K562 (cell line): ENCODE results near the gene SLC39A3. TPM values are rescaled to one million over a fixed set of nuclear protein-coding genes. Genes with fewer than 3 reads are reported as not detected.

Experiments
- CEBPB ChIP-seq: fragments of 450-650 bp; IDR thresholded peaks from 2 replicates; pipeline ENCODE4 v1.6.1; 2016; ENCODE audit warnings: missing genetic modification characterization, missing compliant biosample characterization
- CREM ChIP-seq: IDR thresholded peaks from 2 replicates; pipeline ENCODE4 v1.6.1; 2014; ENCODE audit warnings: antibody characterized with exemption, low read depth
- E4F1 ChIP-seq: fragments of 250-450 bp; sonication (Bioruptor Pico); IDR thresholded peaks from 2 replicates; pipeline ENCODE4 v1.5.0; 2021; ENCODE audit warnings: mild to moderate bottlenecking, borderline replicate concordance
- HBP1 ChIP-seq: fragments of 450-650 bp; formaldehyde crosslinking; IDR thresholded peaks from 2 replicates; pipeline ENCODE4 v1.4.0; 2022; ENCODE audit warnings: missing genetic modification characterization
- HMGN3 ChIP-seq: IDR thresholded peaks from 2 replicates; pipeline ENCODE4 v1.6.1; 2011; ENCODE audit warnings: borderline replicate concordance, low read depth, mild to moderate bottlenecking, mixed read lengths, low read length; ENCODE audit not compliant: insufficient read length; ENCODE audit errors: extremely low read depth
- IRF2 ChIP-seq: sonication (generic); formaldehyde crosslinking; IDR thresholded peaks from 2 replicates; pipeline ENCODE4 v1.8.1; 2022; ENCODE audit warnings: mild to moderate bottlenecking, missing genetic modification reagents
- KDM2B ChIP-seq: fragments of 250-450 bp; sonication (Bioruptor Pico); IDR thresholded peaks from 2 replicates; pipeline ENCODE4 v1.8.0; 2021; ENCODE audit warnings: mild to moderate bottlenecking, moderate library complexity
- SAP30 ChIP-seq: fragments of 200-600 bp; sonication (generic); IDR thresholded peaks from 2 replicates; pipeline ENCODE4 v1.6.1; 2012; ENCODE audit warnings: borderline replicate concordance, low read depth, mild to moderate bottlenecking, moderate library complexity, low read length, control low read depth, inconsistent platforms; ENCODE audit not compliant: insufficient read depth, poor library complexity, severe bottlenecking
- SETDB1 ChIP-seq: IDR thresholded peaks from one replicate; pipeline ENCODE4 v1.6.1; 2012; ENCODE audit warnings: low read length, control low read depth, inconsistent platforms
- SNRNP70 ChIP-seq: fragments of 200-400 bp; formaldehyde crosslinking; optimal IDR thresholded peaks from 2 replicates; pipeline ENCODE3; 2017; ENCODE audit warnings: low read depth, low read length
- THRA ChIP-seq: fragments of 450-650 bp; IDR thresholded peaks from 2 replicates; pipeline ENCODE4 v1.6.1; 2017; ENCODE audit warnings: mild to moderate bottlenecking, moderate library complexity
- XRCC5 ChIP-seq: fragments of 200-400 bp; formaldehyde crosslinking; IDR thresholded peaks from 2 replicates; pipeline ENCODE4 v1.6.1; 2017; ENCODE audit warnings: low read depth, mild to moderate bottlenecking, low read length
- YY1 ChIP-seq, 3 experiments: IDR thresholded peaks; 2 replicates each; pipeline ENCODE4 v1.6.1; 2011; ENCODE audit warnings: low read length in 2 of 3, mild to moderate bottlenecking in 2 of 3, moderate library complexity in 2 of 3, borderline replicate concordance in 1 of 3, control low read depth in 1 of 3, low read depth in 1 of 3; ENCODE audit not compliant: insufficient read depth in 3 of 3, insufficient replicate concordance in 2 of 3, control insufficient read depth in 1 of 3, insufficient read length in 1 of 3; ENCODE audit errors: extremely low read depth in 1 of 3
- ZNF146 ChIP-seq: IDR thresholded peaks from one replicate; pipeline ENCODE4 v1.6.1; 2018; ENCODE audit warnings: missing compliant biosample characterization; ENCODE audit not compliant: unreplicated experiment
- ZNF232 ChIP-seq: sonication (generic); formaldehyde crosslinking; IDR thresholded peaks from 2 replicates; pipeline ENCODE4 v1.8.0; 2022; ENCODE audit warnings: mild to moderate bottlenecking, missing genetic modification reagents
- ZNF347 ChIP-seq: fragments of 450-650 bp; formaldehyde crosslinking; IDR thresholded peaks from 2 replicates; pipeline ENCODE4 v1.4.0; 2020; ENCODE audit warnings: low read depth, mild to moderate bottlenecking, moderate library complexity
- ZNF395 ChIP-seq: fragments of 200-800 bp; sonication (Bioruptor generic); IDR thresholded peaks from 2 replicates; pipeline ENCODE4 v1.6.1; 2017; ENCODE audit warnings: missing genetic modification characterization, missing compliant biosample characterization
- polyA plus RNA-seq, 8 experiments: library from polyadenylated mRNA; depleted of rRNA in 4 of 8; stranded (reverse) in 5 of 8; unstranded in 3 of 8; fragments of >200 nt; fragmentation: Nextera tagmentation in 2 of 8; fragmentation: Illumina TruSeq in 1 of 8; extraction: Ambion mirVana in 2 of 8; extraction: Trizol in 1 of 8; gene quantifications; 2 replicates each; pipeline versions ENCODE4 v1.2.1 to v1.2.3, GENCODE V29; 2011 to 2014; ENCODE audit warnings: inconsistent platforms in 1 of 8, missing spikeins in 1 of 8
- total RNA-seq, 7 experiments: library from RNA; depleted of rRNA in 6 of 7; stranded (reverse); fragments of >200 nt in 6 of 7; fragmentation: Illumina TruSeq in 2 of 7; extraction: Trizol in 2 of 7; gene quantifications; 2 replicates each; pipeline versions ENCODE4 v1.2.1 to v1.2.3, GENCODE V29; 2011 to 2021; ENCODE audit warnings: low replicate concordance in 1 of 7

Gene SLC39A3
- total and polyA plus RNA-seq, 9 of the 15 experiments (the other 6 are each of a cell fraction or from before 2014, with no cell fraction given), result 2.3 to 215 (median 127) TPM

GRCh38 chr19:2722541-2723344 lies 17.1 kb downstream of the SLC39A3 start (continued):
- TF ChIP-seq ZNF395 (CRISPR knock-in tag), result no peak
- no peak for TF ChIP-seq E4F1 (CRISPR knock-in tag)
- TF ChIP-seq ZNF232 (CRISPR knock-in tag), result no peak
- TF ChIP-seq SAP30, result no peak
- TF ChIP-seq SNRNP70, result no peak
- no peak for TF ChIP-seq ZNF347
- TF ChIP-seq XRCC5, result 0 out of 2 replicates have a peak, but pooled peaks have one; percentile 74
- peak; percentile 62 for TF ChIP-seq HMGN3
- no peak for TF ChIP-seq HBP1 (CRISPR knock-in tag)
- TF ChIP-seq YY1 (IDR thresholded peaks at IDR 0.05; ENCODE audit: borderline replicate concordance in 1 of 3, control insufficient read depth in 1 of 3, extremely low read depth in 1 of 3, insufficient read depth in 3 of 3, insufficient read length in 1 of 3, insufficient replicate concordance in 2 of 3, low read depth in 1 of 3, low read length in 2 of 3), result no peak
- TF ChIP-seq SETDB1, result no peak
- peak; percentile 74 for TF ChIP-seq CREM
- no peak for TF ChIP-seq ZNF146 (CRISPR knock-in tag)
- no peak for TF ChIP-seq IRF2 (CRISPR knock-in tag)
- no peak for TF ChIP-seq CEBPB (tag)
- TF ChIP-seq THRA, result no peak
- TF ChIP-seq KDM2B (CRISPR knock-in tag), result no peak
